Ishikawa (cell line): ENCODE data around the gene HBE1.

ENCODE experiments used
- CEBPB ChIP-seq: IDR thresholded peaks from 2 replicates; pipeline ENCODE4 v1.6.1; 2012
- CREB1 ChIP-seq: IDR thresholded peaks from 2 replicates; pipeline ENCODE4 v1.6.1; 2012; ENCODE audit warnings: low read depth
- EGR1 ChIP-seq: IDR thresholded peaks from 2 replicates; pipeline ENCODE4 v1.6.1; 2012
- EP300 ChIP-seq: IDR thresholded peaks from 2 replicates; pipeline ENCODE4 v1.6.1; 2012; ENCODE audit warnings: borderline replicate concordance
- FOXM1 ChIP-seq: IDR thresholded peaks from 2 replicates; pipeline ENCODE4 v1.6.1; 2012; ENCODE audit warnings: low read depth, borderline replicate concordance
- NFIC ChIP-seq: IDR thresholded peaks from 2 replicates; pipeline ENCODE4 v1.6.1; 2012
- RAD21 ChIP-seq: IDR thresholded peaks from 2 replicates; pipeline ENCODE4 v1.6.1; 2012; ENCODE audit warnings: low read depth
- REST ChIP-seq: IDR thresholded peaks from 2 replicates; pipeline ENCODE4 v1.6.1; 2012; ENCODE audit warnings: low read depth, mild to moderate bottlenecking
- TAF1 ChIP-seq: IDR thresholded peaks from 2 replicates; pipeline ENCODE4 v1.6.1; 2012; ENCODE audit warnings: low read depth, mild to moderate bottlenecking
- TCF12 ChIP-seq: IDR thresholded peaks from 2 replicates; pipeline ENCODE4 v1.6.1; 2012; ENCODE audit warnings: low read depth
- TEAD4 ChIP-seq: IDR thresholded peaks from 2 replicates; pipeline ENCODE4 v1.6.1; 2012
- USF1 ChIP-seq: IDR thresholded peaks from 2 replicates; pipeline ENCODE4 v1.6.1; 2012
- YY1 ChIP-seq: IDR thresholded peaks from 2 replicates; pipeline ENCODE4 v1.6.1; 2012; ENCODE audit warnings: low read depth
- ZBTB7A ChIP-seq: IDR thresholded peaks from 2 replicates; pipeline ENCODE4 v1.6.1; 2012; ENCODE audit warnings: low read depth
- TF ChIP-seq, protein P1 (sequence below): IDR thresholded peaks from 2 replicates; pipeline ENCODE4 v1.6.1; 2012

Gene HBE1

GRCh38 chr11:5243816-5244180 lies 25.9 kb downstream of the HBE1 start:
- TF ChIP-seq NFIC = no peak
- no peak for TF ChIP-seq REST
- no peak for TF ChIP-seq EGR1
- TF ChIP-seq TAF1 = no peak
- no peak for TF ChIP-seq YY1
- TF ChIP-seq CEBPB = no peak
- no peak for TF ChIP-seq CREB1
- TF ChIP-seq ZBTB7A = no peak
- TF ChIP-seq TCF12 = no peak
- no peak for TF ChIP-seq EP300
- TF ChIP-seq RAD21 = no peak
- TF ChIP-seq FOXM1 = no peak
- TF ChIP-seq, protein P1, sequence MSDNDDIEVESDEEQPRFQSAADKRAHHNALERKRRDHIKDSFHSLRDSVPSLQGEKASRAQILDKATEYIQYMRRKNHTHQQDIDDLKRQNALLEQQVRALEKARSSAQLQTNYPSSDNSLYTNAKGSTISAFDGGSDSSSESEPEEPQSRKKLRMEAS = no peak
- TF ChIP-seq USF1 = no peak
- TF ChIP-seq TEAD4 = no peak

GRCh38 chr11:5242933-5243815 lies 26.6 kb downstream of the HBE1 start:
- no peak for TF ChIP-seq FOXM1
- no peak for TF ChIP-seq TCF12
- no peak for TF ChIP-seq TEAD4
- TF ChIP-seq NFIC = no peak
- TF ChIP-seq, protein P1 = no peak
- no peak for TF ChIP-seq CEBPB
- TF ChIP-seq ZBTB7A = no peak
- no peak for TF ChIP-seq EP300
- TF ChIP-seq YY1 = no peak
- TF ChIP-seq EGR1 = no peak
- no peak for TF ChIP-seq TAF1
- TF ChIP-seq USF1 = no peak
- no peak for TF ChIP-seq RAD21
- no peak for TF ChIP-seq CREB1

- TF ChIP-seq ZBTB7A = no peak
- TF ChIP-seq REST = no peak
- no peak for TF ChIP-seq EP300
- no peak for TF ChIP-seq FOXM1
- no peak for TF ChIP-seq TCF12
- no peak for TF ChIP-seq USF1
- TF ChIP-seq EGR1 = no peak
- no peak for TF ChIP-seq TEAD4
- TF ChIP-seq YY1 = no peak
- no peak for TF ChIP-seq CREB1
- TF ChIP-seq CEBPB = no peak
- no peak for TF ChIP-seq RAD21
Measured at GRCh38 chr11:5242208-5242607, 27.5 kb downstream of the HBE1 start.

DNA sequence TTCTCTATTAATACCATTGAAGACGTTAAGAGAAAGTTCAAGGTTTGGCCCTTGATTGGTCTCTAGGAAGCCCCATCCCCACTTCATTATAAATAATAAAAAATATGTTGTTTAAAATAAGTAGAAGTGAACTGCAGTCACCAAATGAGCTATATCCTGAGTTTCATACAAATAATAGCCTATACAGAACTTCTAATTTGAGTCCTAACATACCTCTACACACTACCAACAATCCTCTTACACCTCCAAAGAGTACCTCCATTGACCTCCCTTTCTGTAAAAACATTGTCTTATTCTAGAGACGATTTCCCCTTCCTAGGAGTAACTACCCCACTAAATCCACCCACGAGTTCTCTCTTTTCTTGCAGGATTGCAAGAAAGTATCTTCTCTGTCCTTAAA lies 28.3 kb downstream of the HBE1 start:
- TF ChIP-seq CEBPB = no peak
- TF ChIP-seq, protein P1 = no peak
- no peak for TF ChIP-seq YY1
- no peak for TF ChIP-seq FOXM1
- TF ChIP-seq CREB1 = no peak
- no peak for TF ChIP-seq EP300
- TF ChIP-seq NFIC = no peak
- no peak for TF ChIP-seq ZBTB7A
- TF ChIP-seq TAF1 = no peak
- no peak for TF ChIP-seq USF1
- no peak for TF ChIP-seq REST
- no peak for TF ChIP-seq RAD21
- TF ChIP-seq TCF12 = no peak
- TF ChIP-seq TEAD4 = no peak
- TF ChIP-seq EGR1 = no peak
